ENCODE measurements around the gene MTRF1L.
A peak's percentile ranks its signal among the peaks of the same experiment; 100 is the strongest.

Gene MTRF1L

GRCh38 chr6:152984513-152984872 lies 18.0 kb downstream of the MTRF1L start:
- ChIA-PET POLR2A (interaction anchor here (0.7 kb wide), 1 partner anchor 15 kb away, joined by 4 read pairs; no protein-coding TSS in a partner anchor), CTCF (no interaction called here)
- no peak for DNase-seq (ENCODE audit: extremely low spot score)
- TF ChIP-seq NFRKB (IDR thresholded peaks at IDR 0.05): no peak
- no peak for TF ChIP-seq CTBP1 (IDR thresholded peaks at IDR 0.05; ENCODE audit: borderline replicate concordance)
- TF ChIP-seq FOXM1 (IDR thresholded peaks at IDR 0.05; ENCODE audit: borderline replicate concordance): no peak
- no peak for TF ChIP-seq FOXK2 (IDR thresholded peaks at IDR 0.05)
- TF ChIP-seq PKNOX1 (IDR thresholded peaks at IDR 0.05): no peak
- TF ChIP-seq ARNT (IDR thresholded peaks at IDR 0.05): no peak
- TF ChIP-seq ZNF384 (IDR thresholded peaks at IDR 0.05): no peak
- TF ChIP-seq LEF1 (IDR thresholded peaks at IDR 0.05; ENCODE audit: borderline replicate concordance): no peak
- TF ChIP-seq TARDBP (IDR thresholded peaks at IDR 0.05): no peak
- TF ChIP-seq L3MBTL2 (conservative IDR thresholded peaks at IDR 0.05): no peak
- TF ChIP-seq FOXA1 (IDR thresholded peaks at IDR 0.05): no peak
- no peak for TF ChIP-seq SUZ12 (IDR thresholded peaks at IDR 0.05)
- TF ChIP-seq HDGF (IDR thresholded peaks at IDR 0.05; ENCODE audit: borderline replicate concordance): no peak
- no peak for TF ChIP-seq SP1 (IDR thresholded peaks at IDR 0.05)
- no peak for TF ChIP-seq ELF4 (IDR thresholded peaks at IDR 0.05)
- TF ChIP-seq BHLHE40 (IDR thresholded peaks at IDR 0.05; ENCODE audit: borderline replicate concordance): no peak

GRCh38 chr6:152983637-152984512 lies 18.6 kb downstream of the MTRF1L start:
- TF ChIP-seq PKNOX1 (IDR thresholded peaks at IDR 0.05): no peak
- no peak for TF ChIP-seq TARDBP (IDR thresholded peaks at IDR 0.05)
- TF ChIP-seq HDGF (IDR thresholded peaks at IDR 0.05; ENCODE audit: borderline replicate concordance): no peak
- no peak for TF ChIP-seq L3MBTL2 (conservative IDR thresholded peaks at IDR 0.05)
- TF ChIP-seq SP1 (IDR thresholded peaks at IDR 0.05): no peak
- peak; percentile 97 for DNase-seq (ENCODE audit: extremely low spot score)
- ChIA-PET POLR2A (interaction anchor here (0.5 to 1.7 kb wide), 10 partner anchors 7 to 1447 kb away, joined by 3 to 48 read pairs (median 4); no protein-coding TSS in a partner anchor), CTCF (no interaction called here)

- POLR2A ChIA-PET: interaction anchor here (0.5 to 1.7 kb wide), 17 partner anchors 8 to 1447 kb away, joined by 3 to 48 read pairs (median 4); partner anchors contain the start of gene RGS17
- peak; percentile 92 for DNase-seq (ENCODE audit: extremely low spot score)
- CTCF ChIA-PET: no interaction called here
- TF ChIP-seq LEF1 (IDR thresholded peaks at IDR 0.05; ENCODE audit: borderline replicate concordance) (no peak), ELF4 (IDR thresholded peaks at IDR 0.05) (peak; percentile 68), FOXK2 (IDR thresholded peaks at IDR 0.05) (no peak), FOXA1 (IDR thresholded peaks at IDR 0.05) (no peak), BHLHE40 (IDR thresholded peaks at IDR 0.05; ENCODE audit: borderline replicate concordance) (no peak), ARNT (IDR thresholded peaks at IDR 0.05) (no peak), FOXM1 (IDR thresholded peaks at IDR 0.05; ENCODE audit: borderline replicate concordance) (peak; percentile 98), ZNF384 (IDR thresholded peaks at IDR 0.05) (no peak), NFRKB (IDR thresholded peaks at IDR 0.05) (no peak), L3MBTL2 (conservative IDR thresholded peaks at IDR 0.05) (peak; percentile 95), PKNOX1 (IDR thresholded peaks at IDR 0.05) (peak; percentile 73)
Measured at GRCh38 chr6:152982904-152983636, 19.4 kb downstream of the MTRF1L start, which contains the start of gene FBXO5. Gene FBXO5, minus strand, starts transcription at chr6:152983041. Its CDS starts 82 bp downstream, at chr6:152982959.

GRCh38 chr6:152981989-152982903 lies 20.3 kb downstream of the MTRF1L start:
- DNase-seq (ENCODE audit: extremely low spot score): peak; percentile 28
- POLR2A ChIA-PET: interaction anchor here (0.7 to 1.7 kb wide), 16 partner anchors 8 to 240 kb away, joined by 3 to 48 read pairs (median 4); partner anchors contain the start of gene RGS17
- TF ChIP-seq PKNOX1 (IDR thresholded peaks at IDR 0.05): no peak
- peak; percentile 59 for TF ChIP-seq L3MBTL2 (conservative IDR thresholded peaks at IDR 0.05)
- no peak for TF ChIP-seq FOXM1 (IDR thresholded peaks at IDR 0.05; ENCODE audit: borderline replicate concordance)
- CTCF ChIA-PET: no interaction called here

GRCh38 chr6:152981219-152981618 lies 21.3 kb downstream of the MTRF1L start:
- ChIA-PET POLR2A (no interaction called here), CTCF (no interaction called here)
- TF ChIP-seq PKNOX1 (IDR thresholded peaks at IDR 0.05): no peak
- DNase-seq (ENCODE audit: extremely low spot score): no peak
